Hematopoietic multipotent progenitor cell treated with erythropoietin and hydrocortisone succinate and interleukin-3 and kit ligand, for 17 days (in vitro differentiated cells): Measurements from ENCODE around the gene WDR81.

Experiments
- DNase-seq: peaks from one replicate; pipeline ENCODE4 v3.0.0-alpha.2; 2015; ENCODE audit warnings: low spot score

The WDR81 gene

GRCh38 chr17:1713160-1713877, 11.2 kb upstream of the WDR81 start:
- peak; percentile 13 for DNase-seq

- DNase-seq: peak; percentile 55
Observed at GRCh38 chr17:1713878-1714426, 10.6 kb upstream of the WDR81 start.

- peak; percentile 87 for DNase-seq
Observed at GRCh38 chr17:1714427-1714979, 10.0 kb upstream of the WDR81 start.

GRCh38 chr17:1714980-1715802, 9.3 kb upstream of the WDR81 start:
- peak; percentile 92 for DNase-seq

- DNase-seq: no peak
Observed at GRCh38 chr17:1715803-1716075, 8.8 kb upstream of the WDR81 start.

- peak; percentile 100 for DNase-seq
Observed at GRCh38 chr17:1716076-1716911, 8.2 kb upstream of the WDR81 start.

- DNase-seq: peak; percentile 99
Observed at GRCh38 chr17:1716912-1717695, 7.4 kb upstream of the WDR81 start.

- DNase-seq: no peak
Observed at GRCh38 chr17:1718362-1719165, 5.9 kb upstream of the WDR81 start.

GRCh38 chr17:1720856-1721386, 3.6 kb upstream of the WDR81 start:
- DNase-seq: peak; percentile 89

GRCh38 chr17:1722022-1722421, 2.5 kb upstream of the WDR81 start:
- DNase-seq: peak; percentile 16

GRCh38 chr17:1724869-1725641, 551 bp downstream of the WDR81 start:
- no peak for DNase-seq

GRCh38 chr17:1725642-1726511, 1.4 kb downstream of the WDR81 start:
- no peak for DNase-seq

GRCh38 chr17:1726626-1727257, 2.2 kb downstream of the WDR81 start:
- no peak for DNase-seq

GRCh38 chr17:1727258-1727789, 2.8 kb downstream of the WDR81 start:
- DNase-seq: no peak

GRCh38 chr17:1727876-1728630, 3.5 kb downstream of the WDR81 start:
- peak; percentile 46 for DNase-seq

- no peak for DNase-seq
Observed at GRCh38 chr17:1729966-1730325, 5.4 kb downstream of the WDR81 start.
